ENCODE data around the gene PRDM11. TPM values are rescaled to one million over a fixed set of nuclear protein-coding genes. Genes with fewer than 3 reads are reported as not detected.

Gene PRDM11
- total RNA-seq, 1 donor from 2014 or later: 60.2 TPM

- TF ChIP-seq, protein P1, sequence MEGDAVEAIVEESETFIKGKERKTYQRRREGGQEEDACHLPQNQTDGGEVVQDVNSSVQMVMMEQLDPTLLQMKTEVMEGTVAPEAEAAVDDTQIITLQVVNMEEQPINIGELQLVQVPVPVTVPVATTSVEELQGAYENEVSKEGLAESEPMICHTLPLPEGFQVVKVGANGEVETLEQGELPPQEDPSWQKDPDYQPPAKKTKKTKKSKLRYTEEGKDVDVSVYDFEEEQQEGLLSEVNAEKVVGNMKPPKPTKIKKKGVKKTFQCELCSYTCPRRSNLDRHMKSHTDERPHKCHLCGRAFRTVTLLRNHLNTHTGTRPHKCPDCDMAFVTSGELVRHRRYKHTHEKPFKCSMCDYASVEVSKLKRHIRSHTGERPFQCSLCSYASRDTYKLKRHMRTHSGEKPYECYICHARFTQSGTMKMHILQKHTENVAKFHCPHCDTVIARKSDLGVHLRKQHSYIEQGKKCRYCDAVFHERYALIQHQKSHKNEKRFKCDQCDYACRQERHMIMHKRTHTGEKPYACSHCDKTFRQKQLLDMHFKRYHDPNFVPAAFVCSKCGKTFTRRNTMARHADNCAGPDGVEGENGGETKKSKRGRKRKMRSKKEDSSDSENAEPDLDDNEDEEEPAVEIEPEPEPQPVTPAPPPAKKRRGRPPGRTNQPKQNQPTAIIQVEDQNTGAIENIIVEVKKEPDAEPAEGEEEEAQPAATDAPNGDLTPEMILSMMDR (IDR thresholded peaks at IDR 0.05; ENCODE audit: unreplicated experiment): no peak
- peaks cover 63% of the 10 kb centered on the region for H3K4me1 Mint-ChIP-seq
- peak overlapping the region; percentile 94 for H3K27ac Mint-ChIP-seq
- no peaks in the 10 kb centered on the region for H3K9me3 Mint-ChIP-seq
- DNase-seq (ENCODE audit: low spot score in 2 of 2, unreplicated experiment in 2 of 2): no peak
- H3K27me3 Mint-ChIP-seq (ENCODE audit: low read depth): no peaks in the 10 kb centered on the region
- H3K4me3 Mint-ChIP-seq: peak overlapping the region; percentile 6
- H3K36me3 Mint-ChIP-seq: no peaks in the 10 kb centered on the region
These were observed 10.3 kb downstream of the PRDM11 start for GRCh38 chr11:45156741-45157140.

DNA sequence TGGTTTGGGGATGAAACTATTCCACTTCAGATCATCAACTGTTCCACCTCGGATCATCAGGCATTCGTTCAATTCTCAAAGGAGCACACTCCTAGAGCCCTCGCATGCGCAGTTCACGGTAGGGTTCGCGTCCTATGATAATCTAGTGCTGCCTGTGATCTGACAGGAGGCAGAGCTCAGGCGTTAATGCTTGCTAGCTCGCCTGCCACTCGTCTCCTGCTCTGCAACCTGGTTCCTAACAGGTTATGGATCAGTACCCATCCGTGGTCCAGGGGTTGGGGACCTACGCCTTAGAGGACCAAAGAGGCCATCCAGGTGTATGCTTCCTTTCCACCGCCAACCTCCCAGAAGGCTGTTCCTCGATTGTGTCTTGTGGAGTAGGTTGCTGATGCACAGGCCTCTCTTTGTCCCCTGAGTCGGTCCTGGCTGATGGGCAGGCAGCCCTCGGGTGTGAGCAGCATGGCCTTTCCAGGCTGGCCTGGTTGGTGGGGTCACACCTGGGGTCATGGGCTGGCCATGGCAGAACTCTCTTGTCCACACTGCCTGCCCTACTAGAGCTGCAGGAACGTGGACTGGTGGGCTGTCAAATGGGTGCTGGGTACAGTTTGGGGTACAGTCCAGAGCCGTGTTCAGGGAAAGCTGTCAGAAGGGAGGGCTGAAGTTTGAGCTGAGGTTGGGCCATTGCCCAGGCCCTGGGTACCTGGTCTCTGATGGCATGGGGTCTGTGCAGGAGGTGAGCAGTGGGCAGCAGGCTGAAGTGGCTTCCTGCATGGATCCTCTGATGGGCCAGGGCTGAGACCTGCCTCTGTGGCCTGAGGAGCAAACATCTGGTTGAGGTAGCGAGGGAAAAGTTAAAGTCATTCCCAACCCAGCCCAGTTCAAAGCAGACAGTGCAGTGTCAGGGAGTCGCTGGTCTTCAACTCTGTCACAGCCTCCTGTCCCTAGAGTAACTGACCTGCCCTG, 11.1 kb downstream of the PRDM11 start:
- DNase-seq (ENCODE audit: low spot score in 2 of 2, unreplicated experiment in 2 of 2): no peak
- Mint-ChIP-seq H3K9me3 (no peaks in the 10 kb centered on the region), H3K36me3 (no peaks in the 10 kb centered on the region), H3K27me3 (ENCODE audit: low read depth) (no peaks in the 10 kb centered on the region), H3K27ac (peak overlapping the region; percentile 94), H3K4me3 (peak overlapping the region; percentile 23), H3K4me1 (peaks cover 65% of the 10 kb centered on the region)
- TF ChIP-seq, protein P1 (IDR thresholded peaks at IDR 0.05; ENCODE audit: unreplicated experiment): no peak

- Mint-ChIP-seq H3K27ac (peak overlapping the region; percentile 94), H3K4me1 (peaks cover 65% of the 10 kb centered on the region), H3K27me3 (ENCODE audit: low read depth) (no peaks in the 10 kb centered on the region), H3K36me3 (no peaks in the 10 kb centered on the region), H3K4me3 (peak overlapping the region; percentile 23), H3K9me3 (no peaks in the 10 kb centered on the region)
- peak; percentile 65 to 79 for DNase-seq (ENCODE audit: low spot score in 2 of 2, unreplicated experiment in 2 of 2)
- TF ChIP-seq, protein P1 (IDR thresholded peaks at IDR 0.05; ENCODE audit: unreplicated experiment): no peak
These were observed 11.8 kb downstream of the PRDM11 start for GRCh38 chr11:45158210-45158731.

DNA sequence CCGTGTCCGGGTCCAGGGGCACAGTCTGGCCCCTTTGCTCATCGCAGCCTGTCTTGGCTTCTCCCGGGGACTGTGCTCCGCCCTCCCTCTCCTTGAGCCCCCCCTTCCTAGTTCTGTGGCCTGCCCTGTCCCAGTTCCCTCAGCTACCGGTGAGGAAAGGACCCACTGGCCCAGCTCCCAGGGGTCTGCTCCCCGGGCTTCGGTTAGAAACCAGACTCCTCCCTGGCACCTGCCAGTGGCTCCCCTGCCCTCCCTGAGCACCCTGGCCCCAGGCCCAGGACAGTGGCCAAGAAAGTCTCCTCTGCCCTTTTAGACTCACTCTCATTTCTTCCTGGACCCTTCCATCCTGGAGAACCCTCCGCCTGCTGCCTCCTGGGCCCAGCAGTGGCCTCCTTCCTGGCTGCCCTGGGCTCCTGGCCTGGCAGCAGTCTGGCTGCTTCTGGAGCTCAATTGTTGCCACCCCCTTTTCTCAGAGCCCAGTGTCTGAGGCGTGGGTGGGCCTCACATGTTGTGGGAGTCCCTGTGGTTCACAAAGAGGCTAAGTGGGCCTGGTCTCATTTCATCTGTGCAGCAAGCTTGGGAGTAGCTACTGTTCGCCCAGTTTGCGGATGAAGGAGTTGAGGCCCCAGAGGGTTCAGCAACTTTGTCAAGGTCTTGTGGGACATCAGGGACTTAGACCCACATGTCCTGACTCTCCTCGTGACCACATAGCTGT, 12.6 kb downstream of the PRDM11 start:
- Mint-ChIP-seq H3K9me3 (no peaks in the 10 kb centered on the region), H3K4me3 (peak overlapping the region; percentile 38), H3K27me3 (ENCODE audit: low read depth) (no peaks in the 10 kb centered on the region), H3K27ac (peak overlapping the region; percentile 94), H3K36me3 (no peaks in the 10 kb centered on the region), H3K4me1 (peaks cover 65% of the 10 kb centered on the region)
- DNase-seq (ENCODE audit: low spot score in 2 of 2, unreplicated experiment in 2 of 2): no peak
- TF ChIP-seq, protein P1 (IDR thresholded peaks at IDR 0.05; ENCODE audit: unreplicated experiment): no peak

GRCh38 chr11:45159781-45160365, 13.4 kb downstream of the PRDM11 start:
- H3K4me3 Mint-ChIP-seq: peak overlapping the region; percentile 16
- H3K27ac Mint-ChIP-seq: peak overlapping the region; percentile 83
- no peak for DNase-seq (ENCODE audit: low spot score in 2 of 2, unreplicated experiment in 2 of 2)
- TF ChIP-seq, protein P1 (IDR thresholded peaks at IDR 0.05; ENCODE audit: unreplicated experiment): no peak
- no peaks in the 10 kb centered on the region for H3K27me3 Mint-ChIP-seq (ENCODE audit: low read depth)
- peaks cover 61% of the 10 kb centered on the region for H3K4me1 Mint-ChIP-seq
- no peaks in the 10 kb centered on the region for H3K36me3 Mint-ChIP-seq
- no peaks in the 10 kb centered on the region for H3K9me3 Mint-ChIP-seq
